NB4 (cell line): ENCODE results near the gene GRIK4.

ENCODE experiments used
- CTCF ChIP-seq: IDR thresholded peaks from one replicate; pipeline ENCODE4 v1.5.1; 2012; ENCODE audit warnings: low read depth, low read length
- MYC ChIP-seq: IDR thresholded peaks from 2 replicates; pipeline ENCODE4 v1.6.1; 2011; ENCODE audit warnings: low read depth, low read length

GRCh38 chr11:120658071-120658423, 146.5 kb downstream of the GRIK4 start:
- TF ChIP-seq MYC (no peak), CTCF (no peak)
